Suprapubic skin (tissue), 3 donors: ENCODE measurements around the gene SLC25A39.
A peak's percentile ranks its signal among the peaks of the same experiment; 100 is the strongest.

Source experiments
- CTCF ChIP-seq, 2 donors: fragments of 200-600 bp in 1 of 2; fragments of 450-650 bp in 1 of 2; sonication (generic) in 1 of 2; IDR thresholded peaks; one replicate each; pipeline ENCODE4 v1.5.1; 2016 to 2019; ENCODE audit warnings: antibody characterized with exemption in 2 of 2, mild to moderate bottlenecking in 1 of 2, moderate library complexity in 1 of 2
- POLR2AphosphoS5 ChIP-seq, 3 donors: sonication (generic); formaldehyde crosslinking; IDR thresholded peaks; one replicate each; pipeline ENCODE4 v1.6.1; 2017; ENCODE audit warnings: antibody characterized with exemption in 3 of 3

GRCh38 chr17:44344939-44345453 lies 20.4 kb upstream of the SLC25A39 start, which contains the start of gene GRN:
- TF ChIP-seq CTCF (IDR thresholded peaks at IDR 0.05) (no peak), POLR2AphosphoS5 (IDR thresholded peaks at IDR 0.05) (peak in 2 of 3 donors; percentile 16 to 81)
